WI38 (cell line): ENCODE results near the gene FAM76B.

Experiments used
- H3K4me3 ChIP-seq: 2 replicates; pipeline ENCODE4 v1.5.1; 2011; ENCODE audit warnings: low read depth, mild to moderate bottlenecking, control low read depth, low read length
- CTCF ChIP-seq: IDR thresholded peaks from 2 replicates; pipeline ENCODE4 v1.5.1; 2012; ENCODE audit warnings: low read depth, mild to moderate bottlenecking, control low read depth, low read length

The FAM76B gene

DNA sequence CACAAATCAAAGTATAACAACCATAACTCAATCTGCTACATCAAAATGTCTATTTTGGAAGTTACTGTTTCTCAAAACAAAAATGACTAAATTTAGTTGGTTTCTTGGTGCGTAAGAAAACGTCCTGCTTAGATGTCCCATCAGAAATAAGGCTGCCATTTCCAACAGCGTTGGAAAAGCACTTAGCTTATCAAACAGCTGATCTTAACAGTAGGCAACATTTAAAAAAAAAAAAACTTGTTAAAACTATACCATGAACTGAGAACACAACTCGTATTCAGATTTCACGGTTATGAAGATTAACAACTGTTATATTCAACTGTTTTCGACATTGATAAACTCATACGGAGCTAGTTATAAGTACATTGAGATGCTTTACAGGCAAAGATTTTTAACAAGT, 3.1 kb upstream of the FAM76B start:
- H3K4me3 ChIP-seq, result no peak overlapping the region
- TF ChIP-seq CTCF, result no peak

- TF ChIP-seq CTCF, result no peak
- H3K4me3 ChIP-seq, result no peak overlapping the region
Observed at GRCh38 chr11:95792200-95792599, 2.6 kb upstream of the FAM76B start.

DNA sequence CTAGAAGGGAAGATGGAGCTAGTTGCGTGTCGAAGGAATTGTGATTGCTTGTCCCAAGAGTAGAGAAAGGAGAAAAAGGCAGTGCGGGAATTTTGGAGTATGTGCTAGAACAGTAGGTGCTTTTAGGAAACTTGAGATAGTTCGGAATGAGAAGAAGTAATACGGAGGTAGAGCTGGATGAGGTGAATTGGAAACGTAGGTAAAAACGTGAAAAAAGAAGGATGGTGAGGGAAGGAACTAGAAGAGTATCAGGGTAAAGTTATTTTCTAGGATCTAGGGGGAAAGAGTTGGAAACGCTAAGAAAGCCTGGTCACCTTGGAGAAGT, 2.1 kb upstream of the FAM76B start:
- H3K4me3 ChIP-seq, result peak overlapping the region; percentile 93
- TF ChIP-seq CTCF, result no peak

- H3K4me3 ChIP-seq, result peak overlapping the region; percentile 93
- no peak for TF ChIP-seq CTCF
Observed at GRCh38 chr11:95790933-95791708, 1.5 kb upstream of the FAM76B start.

GRCh38 chr11:95790123-95790932, 746 bp upstream of the FAM76B start, which contains the start of gene CEP57:
Gene CEP57 (plus strand): TSS chr11:95790498. CDS start chr11:95790699, 201 bp downstream.
- TF ChIP-seq CTCF, result no peak
- peak within 1 kb of the TSS; percentile 93 for H3K4me3 ChIP-seq

DNA sequence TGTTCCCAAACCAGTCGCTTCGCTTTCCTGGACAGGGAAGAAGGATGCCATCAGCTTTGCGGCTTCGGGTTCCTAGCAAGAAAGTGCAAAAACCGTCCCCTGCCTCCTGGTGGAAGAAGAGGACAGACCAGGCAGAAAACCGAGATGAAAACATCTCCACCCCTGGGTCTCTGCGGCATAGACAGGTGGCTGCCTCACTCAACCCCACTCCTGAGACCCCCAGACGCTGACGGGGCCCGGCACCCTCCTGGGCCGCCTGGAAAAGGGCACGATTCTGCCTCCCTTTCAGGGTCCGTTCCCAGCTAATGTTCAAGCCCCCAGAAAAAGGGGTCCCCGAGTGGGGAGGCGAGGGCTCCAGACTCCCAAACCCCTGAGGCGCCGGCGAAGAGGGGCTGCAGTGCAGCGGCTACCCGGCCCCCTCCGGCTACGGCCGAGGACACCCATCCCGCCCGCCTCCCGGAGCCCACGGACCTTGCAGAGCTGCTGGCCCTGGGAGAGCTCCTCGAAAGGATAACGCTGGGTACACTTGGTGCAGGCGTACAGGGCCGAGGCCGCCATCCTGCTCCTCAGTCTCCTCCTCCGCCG, 569 bp downstream of the FAM76B start:
- TF ChIP-seq CTCF, result 0 out of 2 replicates have a peak, but pooled peaks have one; percentile 30
- H3K4me3 ChIP-seq, result peak overlapping the region; percentile 93

GRCh38 chr11:95780544-95780943, 9.0 kb downstream of the FAM76B start:
- no peak for TF ChIP-seq CTCF
- no peak overlapping the region for H3K4me3 ChIP-seq
